HG03064 (cell line): ENCODE results near the gene AQP12A.

Source experiments
- ATAC-seq: cut with Tn5 transposase; IDR thresholded peaks from one replicate; pipeline ENCODE4 v1.9.1; 2021; ENCODE audit warnings: low read depth; ENCODE audit not compliant: unreplicated experiment

AQP12A gene

DNA sequence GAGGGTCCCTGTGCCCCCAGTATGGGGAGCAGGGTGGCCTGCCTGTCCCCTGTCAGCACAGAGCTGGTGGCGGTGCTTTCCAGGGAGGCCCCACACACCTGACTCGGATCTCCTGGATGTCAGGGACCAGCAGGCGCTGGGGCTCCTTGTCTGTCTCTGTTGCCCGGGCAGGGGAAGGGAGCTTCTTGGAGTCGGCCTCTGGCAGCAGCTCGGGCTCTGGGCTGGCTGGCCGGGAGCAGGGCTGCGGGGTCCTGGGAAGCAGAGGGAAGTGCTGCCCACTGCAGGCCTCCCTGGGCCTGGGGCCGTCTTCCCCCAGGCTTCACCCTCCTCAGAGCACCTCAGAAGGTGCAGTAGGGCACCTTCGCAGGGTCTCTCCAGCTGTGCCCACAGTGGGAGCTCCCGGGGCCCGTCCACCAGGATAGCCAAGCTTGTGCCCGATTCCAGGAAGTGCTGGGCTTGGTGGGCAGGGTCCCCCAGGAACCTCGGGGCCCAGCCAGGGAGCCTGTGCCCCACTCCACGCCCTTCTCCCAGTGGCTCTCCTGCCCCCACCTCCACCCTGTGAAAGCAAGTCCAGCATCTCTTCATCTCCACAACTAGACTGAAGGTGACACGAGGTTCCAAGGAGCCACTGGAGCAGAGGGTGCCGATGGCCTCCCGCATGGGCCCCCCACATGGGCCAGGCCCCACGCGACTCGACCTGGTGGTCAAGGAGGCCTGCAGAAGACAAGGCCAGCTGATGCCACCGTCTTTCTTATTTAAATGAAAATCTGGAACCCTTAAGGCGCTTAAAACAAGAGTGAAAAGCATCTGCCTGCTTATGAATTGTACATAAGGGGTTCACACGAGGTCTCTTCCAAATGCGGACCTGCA lies 28.2 kb downstream of the AQP12A start:
- ATAC-seq: no peak

DNA sequence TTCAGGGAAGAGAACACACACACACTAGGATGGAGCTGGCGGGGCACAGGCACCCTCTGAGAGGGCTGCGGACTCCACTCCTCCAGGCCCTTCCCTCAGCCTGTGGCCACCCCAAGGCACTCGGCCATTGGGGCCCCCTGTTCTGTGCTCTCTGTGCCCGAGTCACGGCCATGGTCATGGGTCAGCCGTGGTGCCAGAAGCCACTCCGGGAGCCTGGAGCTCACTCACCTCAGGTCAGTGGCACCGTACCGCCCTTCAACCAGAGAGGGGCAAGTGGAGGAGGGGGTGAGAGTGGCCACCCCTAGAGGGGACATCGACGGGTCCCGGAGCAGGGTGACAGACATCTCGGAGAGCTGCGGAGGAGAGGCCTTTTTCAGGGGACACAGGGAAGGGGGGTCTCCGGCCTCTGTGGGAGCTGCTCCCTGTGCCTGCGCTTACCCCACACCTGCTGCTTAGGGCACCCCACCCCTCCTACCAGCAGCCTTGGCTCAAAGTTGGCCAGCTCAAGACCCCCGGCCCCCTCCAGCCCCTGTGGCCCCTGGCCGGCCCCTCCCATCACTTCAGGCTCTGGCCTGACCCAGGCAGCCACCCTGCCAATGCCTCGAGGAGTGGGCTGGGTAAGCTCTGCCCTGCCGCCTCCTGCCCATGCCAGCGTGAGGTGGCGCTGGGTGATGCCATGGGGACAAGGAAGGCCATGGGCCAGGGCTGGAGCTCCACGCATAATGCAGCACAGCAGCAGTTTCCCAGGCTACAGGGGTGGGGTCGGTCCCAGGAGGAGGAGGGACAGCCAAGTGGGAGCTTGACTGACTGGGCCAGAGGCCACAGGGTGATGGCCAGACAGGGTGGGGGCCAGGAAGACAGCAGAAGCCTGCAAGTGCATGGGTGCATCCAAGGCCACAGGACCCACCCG lies 29.3 kb downstream of the AQP12A start:
- ATAC-seq: no peak

DNA sequence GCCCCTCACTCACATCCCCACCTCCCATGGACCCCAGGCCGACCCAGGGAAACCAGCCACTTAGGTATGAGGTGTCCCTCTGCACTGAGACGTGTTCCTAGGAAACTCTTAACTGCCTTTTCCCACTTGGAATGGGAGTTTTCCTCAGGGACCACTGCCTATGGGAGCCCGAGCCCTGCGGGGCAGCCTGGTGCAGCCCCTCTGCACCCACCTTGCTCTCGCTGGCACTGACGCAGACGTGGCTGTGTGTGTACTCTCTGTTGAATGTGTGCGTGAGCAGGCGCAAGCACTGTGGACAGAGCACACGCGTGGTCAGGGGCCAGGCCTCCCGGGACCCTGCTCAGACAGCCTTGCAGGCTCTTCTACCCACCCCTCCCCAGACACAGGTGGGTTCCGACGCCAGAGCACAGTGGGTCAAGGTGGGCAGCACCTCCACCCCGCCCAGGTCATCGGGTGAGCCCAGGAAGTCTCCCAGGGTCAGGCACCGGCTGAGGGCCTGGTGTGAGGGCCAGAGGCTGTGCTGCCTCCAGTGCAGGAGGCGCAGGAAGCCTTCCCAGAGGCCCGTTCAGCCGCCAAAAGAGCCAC lies 30.0 kb downstream of the AQP12A start:
- no peak for ATAC-seq

DNA sequence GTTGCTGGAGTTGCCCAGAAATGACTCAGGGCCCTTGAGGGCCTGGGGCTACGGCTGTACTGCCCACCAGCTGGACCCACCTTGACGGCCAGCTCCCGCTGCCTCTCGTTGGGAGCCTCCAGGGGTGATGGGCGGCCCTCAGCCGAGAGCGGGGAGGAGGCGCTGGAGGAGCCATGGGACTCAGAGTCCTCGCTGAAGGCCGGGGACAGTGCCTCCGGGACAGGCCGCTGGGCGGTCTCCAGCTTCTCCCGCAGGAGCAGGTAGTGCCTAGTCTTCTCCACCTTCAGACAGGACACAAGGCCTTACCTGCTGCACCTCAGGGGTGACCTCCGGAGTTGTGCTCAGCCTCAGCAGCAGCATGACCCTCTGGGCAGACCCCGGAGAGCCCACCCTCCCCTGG lies 30.7 kb downstream of the AQP12A start:
- ATAC-seq: no peak

DNA sequence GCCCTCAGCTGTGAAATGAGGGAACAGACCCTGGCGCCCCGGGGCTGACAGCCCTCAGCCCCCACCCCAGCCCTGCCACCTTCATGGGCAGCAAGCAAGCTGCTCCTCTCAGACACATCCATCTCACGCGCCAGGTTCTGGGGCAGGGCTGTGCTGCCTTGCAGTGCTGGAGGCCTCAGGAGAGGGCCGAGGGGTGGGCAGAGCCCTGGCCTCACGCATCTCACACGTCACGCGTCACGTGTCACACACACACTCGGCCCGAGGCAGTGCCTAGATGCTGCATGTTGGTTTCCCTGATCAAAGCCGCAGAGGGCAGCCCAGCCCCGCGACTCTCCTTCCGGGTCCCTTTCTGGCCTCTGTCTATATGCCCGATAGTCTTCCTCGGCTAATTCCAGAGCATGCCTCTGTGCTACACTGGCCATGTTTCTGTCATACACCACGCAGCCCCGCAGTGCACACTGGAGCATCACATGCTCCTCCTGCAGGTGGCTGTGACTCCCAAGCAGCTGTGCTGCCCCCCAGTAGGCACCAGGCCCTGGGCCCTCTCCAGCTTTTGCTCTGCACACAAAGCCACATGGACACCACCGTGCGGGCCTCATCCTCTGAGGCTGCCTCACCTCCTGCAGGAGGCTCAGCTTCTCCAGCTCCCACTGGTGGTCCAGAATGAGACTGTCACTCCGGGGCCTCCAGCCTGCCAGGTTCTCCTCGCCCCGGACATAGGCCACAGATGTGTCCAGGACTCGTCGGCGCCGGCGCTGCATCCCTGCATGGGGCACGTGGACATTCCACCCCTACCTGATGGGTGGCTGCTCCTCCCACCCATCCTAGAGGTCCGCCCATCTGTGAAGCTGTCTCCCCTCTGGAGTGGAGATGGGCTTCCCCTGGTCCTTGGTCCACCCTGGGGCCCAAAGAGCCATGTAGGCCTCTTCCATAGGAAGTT lies 31.4 kb downstream of the AQP12A start:
- no peak for ATAC-seq

DNA sequence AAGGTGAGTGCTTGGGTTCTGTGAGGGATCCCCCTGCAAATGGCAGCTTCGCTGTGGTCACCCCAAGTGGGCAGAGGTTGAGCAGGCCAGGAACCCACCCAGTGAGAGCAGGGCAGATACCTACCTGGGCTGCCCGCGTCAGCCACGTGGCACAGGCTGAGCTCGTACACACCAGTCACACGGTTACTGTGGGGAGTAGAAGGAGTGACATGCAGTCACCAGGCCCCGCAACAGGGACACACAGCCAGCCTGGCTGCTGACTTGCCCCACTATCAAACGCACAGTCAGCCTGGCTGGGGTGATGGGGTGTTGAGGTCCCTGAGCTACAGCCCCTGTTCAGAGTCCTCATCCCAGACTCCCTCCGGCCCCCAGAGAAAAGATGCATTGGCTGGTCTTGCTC lies 32.2 kb downstream of the AQP12A start:
- ATAC-seq: no peak

DNA sequence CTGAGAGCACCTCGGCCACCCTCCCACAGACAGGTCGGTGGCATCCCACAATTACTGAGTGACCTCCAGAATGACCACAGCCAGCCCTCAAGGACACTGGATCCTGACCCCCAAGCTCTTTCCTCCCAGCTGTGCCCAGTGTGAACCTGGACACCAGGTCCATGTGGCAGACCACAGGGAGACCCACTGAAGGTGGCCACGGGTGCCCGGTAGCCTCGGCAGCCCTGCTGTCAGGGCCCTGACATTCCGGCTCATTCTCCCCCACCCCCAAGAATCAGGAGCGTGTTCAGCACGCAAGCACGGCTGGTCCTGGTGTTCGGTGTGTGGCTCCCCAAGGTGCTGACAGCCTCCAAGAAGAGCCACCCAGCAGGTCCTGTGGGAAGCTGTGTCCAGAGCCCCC lies 32.8 kb downstream of the AQP12A start:
- ATAC-seq: no peak

DNA sequence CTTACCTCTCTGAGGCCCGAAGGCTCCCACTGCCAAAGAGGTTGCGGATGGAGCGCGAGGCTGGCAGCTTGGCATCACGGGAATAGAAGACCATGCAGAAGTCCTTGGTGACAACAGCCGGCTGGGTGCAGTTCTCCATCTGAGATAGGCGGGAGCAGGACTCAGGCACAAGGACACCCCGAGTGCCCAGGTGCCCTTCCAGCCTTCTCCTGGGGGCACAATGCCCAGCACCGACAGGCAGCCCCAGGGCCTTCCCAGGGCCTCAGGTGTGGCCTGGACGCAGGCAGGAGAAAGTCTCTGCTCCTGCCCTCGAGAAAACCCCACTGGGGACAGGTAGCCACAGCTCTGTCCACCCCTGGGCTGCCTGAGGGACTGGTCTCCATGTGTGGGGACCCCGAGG lies 33.6 kb downstream of the AQP12A start:
- ATAC-seq: no peak

DNA sequence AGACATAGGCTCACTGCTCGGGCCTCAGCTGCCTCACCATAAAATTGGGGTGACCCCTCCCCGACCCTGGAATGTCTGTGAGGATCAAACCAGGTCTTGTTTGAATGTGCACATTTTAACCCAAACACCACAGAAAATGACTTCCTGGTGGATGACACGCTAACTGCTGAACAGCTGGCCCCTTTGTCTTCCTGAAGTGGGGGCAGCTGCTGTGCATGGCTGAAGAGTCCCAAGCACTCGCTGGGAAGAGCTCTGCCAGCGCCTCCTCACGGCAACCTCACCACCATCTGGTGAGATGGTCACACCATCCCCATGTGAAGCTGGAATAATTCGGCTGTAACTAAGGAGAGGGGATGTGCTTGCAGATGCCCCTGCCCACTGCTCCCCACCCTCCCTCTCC lies 34.0 kb downstream of the AQP12A start:
- no peak for ATAC-seq

DNA sequence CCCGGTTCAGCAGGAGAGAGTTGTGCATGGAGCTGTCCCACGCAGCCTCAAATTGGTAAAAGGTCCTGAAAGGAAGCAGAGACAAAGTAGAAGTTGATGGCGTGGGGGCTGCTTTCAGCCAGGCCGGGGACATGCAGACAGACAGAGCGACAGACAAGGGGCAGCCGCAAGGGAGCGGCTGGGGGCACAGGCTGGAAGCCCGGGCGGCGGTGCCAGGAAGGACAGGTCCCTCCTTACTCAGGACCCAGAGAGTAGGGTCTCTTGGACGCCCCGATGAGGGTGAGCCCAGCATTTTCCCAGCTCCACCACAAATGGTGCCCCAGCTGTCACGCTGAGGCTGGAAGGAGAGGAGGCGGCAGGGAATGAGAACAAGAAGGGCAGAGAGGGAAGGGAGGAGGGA lies 35.2 kb downstream of the AQP12A start:
- no peak for ATAC-seq

DNA sequence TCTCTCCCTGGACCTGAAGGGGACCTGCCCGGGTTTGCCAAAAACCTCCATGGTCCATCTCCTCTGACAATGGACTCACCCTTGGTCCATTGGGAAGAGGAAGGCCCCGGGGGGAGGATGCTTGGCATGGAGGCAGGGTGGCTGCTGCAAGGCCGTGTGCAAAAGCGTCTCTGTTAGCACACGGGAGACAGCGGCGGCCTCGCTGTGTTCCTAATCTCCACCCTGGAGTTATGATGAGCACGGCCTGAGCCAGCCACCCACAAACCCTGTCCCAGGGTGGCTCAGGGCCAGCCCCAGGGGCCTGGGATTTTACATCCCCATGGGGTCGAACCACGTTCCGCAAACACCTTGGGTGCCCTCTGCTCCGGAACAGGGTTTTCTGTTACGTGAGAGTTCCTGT lies 35.8 kb downstream of the AQP12A start:
- ATAC-seq: no peak

DNA sequence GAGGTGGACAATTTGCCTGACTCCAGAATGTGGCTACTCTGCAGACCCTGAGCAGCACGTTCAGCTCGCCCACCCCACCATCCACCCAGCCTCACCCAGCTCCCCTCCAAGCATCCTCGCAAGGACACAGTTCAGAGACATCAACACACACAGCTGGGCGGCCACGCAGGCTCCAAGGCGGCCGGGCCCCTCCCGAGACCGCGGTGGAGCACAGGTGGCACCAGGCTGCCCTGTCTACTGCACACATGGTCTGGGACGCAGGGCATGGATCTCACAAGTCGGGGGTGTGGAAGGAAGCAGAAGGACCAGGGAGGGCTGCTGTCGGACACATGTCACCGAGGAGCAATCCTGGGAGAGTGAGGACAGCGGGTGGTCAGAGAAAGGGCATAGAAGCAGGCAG lies 36.2 kb downstream of the AQP12A start:
- no peak for ATAC-seq

DNA sequence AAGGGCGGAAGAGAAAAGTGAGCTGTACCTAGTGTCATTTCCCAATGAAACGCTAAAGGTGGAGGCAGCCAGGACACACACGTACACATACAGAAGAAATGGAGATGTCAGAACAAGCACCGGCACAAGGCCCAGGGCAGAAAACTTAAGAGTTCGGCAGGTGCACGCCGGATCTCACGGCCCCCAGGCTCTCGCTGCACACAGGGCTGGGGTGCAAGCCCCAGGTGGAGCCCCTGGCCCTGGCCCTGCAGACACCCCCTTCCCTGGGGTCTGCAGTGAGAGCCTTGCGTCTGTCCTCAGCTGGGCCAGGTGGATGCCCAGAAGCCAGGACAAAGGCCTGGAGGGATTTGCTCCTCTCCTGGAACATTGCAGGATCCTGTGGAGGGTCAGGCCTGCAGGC lies 36.7 kb downstream of the AQP12A start:
- ATAC-seq: no peak

DNA sequence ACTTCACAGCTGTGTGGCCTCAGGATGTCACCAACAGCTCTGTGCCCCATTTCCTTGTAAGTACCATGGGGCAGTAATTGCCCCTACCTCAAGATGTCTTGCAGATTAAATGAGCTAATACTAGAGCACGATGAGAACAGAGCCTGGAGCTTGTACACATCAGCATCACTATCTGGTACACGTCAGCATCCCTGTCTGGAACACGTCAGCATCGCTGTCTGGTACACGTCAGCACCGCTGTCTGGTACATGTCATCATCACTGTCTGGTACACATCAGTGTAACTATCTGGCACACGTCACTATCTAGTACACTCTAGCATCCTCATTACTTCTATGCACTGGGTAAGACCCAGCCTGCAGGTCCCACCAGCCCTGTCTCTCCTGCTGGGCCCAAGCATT lies 37.2 kb downstream of the AQP12A start:
- ATAC-seq: no peak

DNA sequence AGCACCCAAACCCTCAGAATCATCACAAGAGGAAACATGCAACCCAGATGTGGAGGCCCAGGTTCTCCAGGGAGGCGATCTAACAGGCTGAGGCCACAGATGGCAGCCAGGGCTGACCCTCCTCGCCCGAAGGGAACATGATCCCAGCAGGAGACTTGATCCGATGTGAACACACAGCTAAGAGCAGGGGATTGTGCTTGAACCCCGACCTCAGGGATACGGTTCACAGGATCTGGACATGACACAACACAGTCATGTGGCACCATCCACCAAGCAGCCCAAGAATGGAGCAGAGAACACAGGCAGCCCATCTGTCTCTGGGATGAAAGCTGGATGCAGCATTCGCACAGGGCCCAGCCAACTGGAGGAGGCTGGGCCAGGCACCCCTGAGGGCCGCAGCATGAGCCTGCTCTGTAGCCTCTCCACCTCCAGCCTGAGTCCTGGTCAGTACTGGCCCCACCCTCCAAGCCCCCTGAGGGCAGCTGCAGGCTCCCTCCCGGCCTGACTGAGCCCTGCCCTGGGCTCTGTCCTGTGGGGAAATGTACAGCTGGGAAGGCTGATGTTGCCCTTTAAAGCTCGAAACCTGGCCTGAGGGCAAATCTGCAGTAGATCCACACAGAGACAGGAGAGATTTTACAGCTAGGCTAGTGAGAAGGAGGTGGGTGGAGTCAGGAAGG lies 39.0 kb downstream of the AQP12A start:
- no peak for ATAC-seq

DNA sequence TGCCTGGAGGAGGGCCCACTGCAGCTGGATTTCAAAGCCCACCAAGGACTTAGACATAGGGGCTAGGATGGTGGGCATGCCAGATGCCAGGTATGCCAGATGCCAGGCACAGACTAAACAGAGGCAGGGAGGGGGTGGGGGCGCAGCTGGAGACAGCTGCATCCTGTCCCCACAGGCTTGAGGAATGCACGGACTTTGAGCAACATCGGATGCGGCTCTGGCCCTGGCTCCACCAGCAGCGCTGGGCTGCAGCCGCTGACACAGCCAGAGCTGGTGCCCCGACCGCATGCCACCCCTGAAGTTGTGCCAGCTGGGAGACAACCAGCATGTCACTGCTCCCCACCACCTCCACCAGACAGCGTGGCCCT lies 39.5 kb downstream of the AQP12A start:
- ATAC-seq: no peak

DNA sequence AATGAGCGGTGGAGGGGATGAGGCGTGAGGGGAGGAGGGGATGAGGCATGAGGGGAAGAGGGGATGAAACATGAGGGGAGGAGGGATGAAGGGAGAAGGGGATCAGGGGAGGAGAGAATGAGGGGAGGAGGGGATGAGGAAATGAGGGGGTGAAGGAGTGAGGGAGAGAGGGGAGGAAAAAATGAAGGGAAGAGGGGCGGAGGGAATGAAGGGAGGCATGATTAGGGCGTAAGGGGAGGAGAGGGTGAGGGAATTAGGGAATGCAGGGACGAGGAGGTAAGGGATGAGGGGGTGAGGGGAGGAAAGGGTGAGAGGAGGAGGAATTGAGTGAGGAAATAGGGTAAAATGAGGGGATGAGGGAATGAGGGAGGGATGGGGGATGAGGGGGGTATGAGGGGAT lies 40.5 kb downstream of the AQP12A start:
- ATAC-seq: no peak

DNA sequence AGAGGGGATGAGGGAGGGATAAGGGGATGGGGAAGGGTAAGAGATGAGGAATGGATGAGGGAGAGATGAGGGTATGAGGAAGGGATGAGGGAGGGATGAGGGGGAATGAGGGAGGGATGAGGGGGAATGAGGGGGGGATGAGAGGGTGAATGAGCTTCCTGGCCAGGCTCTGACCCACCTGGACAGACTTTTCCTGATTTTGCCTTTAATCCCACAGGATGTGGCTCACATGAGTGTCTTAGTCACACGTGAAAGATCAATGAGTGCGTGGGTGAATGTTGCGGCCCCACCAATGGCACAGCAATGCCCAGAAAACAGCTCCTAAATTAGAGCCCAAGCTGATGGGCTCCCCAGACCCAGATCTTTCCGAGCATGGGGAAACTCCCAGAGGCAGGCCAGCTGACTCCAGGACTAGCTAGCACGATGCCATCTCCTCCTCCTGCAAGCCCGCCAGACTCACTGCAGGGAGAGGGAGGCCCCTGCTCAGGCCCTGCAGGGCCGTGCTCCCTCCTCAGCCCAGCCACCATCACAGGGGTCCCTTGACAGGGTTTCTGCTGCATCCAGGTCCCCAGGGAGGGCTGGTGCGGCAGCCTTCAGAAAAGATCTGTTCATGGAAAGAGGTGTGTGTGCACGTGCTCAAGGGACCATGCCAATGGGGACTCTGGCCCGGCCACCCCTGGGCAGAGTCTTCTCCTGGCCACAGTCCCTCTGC lies 41.4 kb downstream of the AQP12A start:
- ATAC-seq: no peak

DNA sequence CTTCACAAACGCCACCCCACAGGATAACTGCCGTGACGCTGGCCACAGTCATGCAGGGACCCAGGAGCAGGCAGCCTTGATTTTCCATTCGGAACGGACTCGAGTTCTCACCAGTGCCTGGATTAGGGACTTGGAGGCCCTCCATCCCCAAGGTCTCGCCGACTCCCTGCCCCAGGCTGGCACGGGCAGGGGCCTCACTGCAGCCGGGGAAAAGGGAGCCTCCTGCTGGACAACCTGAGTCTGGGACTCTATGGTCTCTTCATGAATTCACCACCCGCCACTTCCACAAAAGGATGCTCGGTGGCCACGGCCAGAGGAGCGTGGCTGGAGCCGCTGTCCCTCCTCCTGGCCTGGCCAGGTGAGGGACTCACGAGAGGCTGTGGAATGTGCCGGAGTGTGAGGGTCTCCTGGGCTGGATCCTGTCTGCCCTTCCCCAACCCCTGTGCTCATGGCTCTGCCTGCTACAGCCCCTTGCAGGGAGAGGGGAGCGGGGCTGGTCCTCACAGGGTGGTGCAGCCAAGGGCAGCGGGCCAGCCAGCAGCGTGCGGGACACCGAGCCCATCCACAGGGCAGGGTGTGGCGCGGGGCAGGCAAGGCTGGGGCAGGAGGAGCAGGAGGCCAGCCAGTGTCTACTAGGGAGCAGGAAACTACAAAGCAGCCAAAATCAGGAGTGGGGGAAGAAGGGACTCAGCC lies 42.3 kb downstream of the AQP12A start:
- no peak for ATAC-seq
